CD4-positive, alpha-beta memory T cell (primary cell): ENCODE results near the gene NTN3. TPM values are rescaled to one million over a fixed set of nuclear protein-coding genes. Genes with fewer than 3 reads are reported as not detected.

Experiments
- CTCF ChIA-PET: fragments of 350-600 bp; sonication (Branson Sonifier 250); formaldehyde crosslinking; loops from one replicate; lab custom pipeline; 2021; ENCODE audit warnings: inconsistent platforms; ENCODE audit not compliant: partially characterized antibody; lab: Charles Lee
- POLR2A ChIA-PET: fragments of 350-600 bp; sonication (Branson Sonifier 250); formaldehyde crosslinking; loops from one replicate; lab custom pipeline; 2021; ENCODE audit not compliant: partially characterized antibody; lab: Charles Lee
- DNase-seq, 5 donors: peaks; one replicate each; pipeline versions ENCODE4 v3.0.0 to v3.0.0-alpha.2; 2020 to 2022; ENCODE audit warnings: mixed read lengths in 1 of 5
- H3K27ac ChIP-seq: one replicate; pipeline ENCODE4 v1.7.0; 2013; ENCODE audit warnings: low read depth, low read length
- H3K27me3 ChIP-seq: 2 replicates; pipeline ENCODE4 v1.7.0; 2013; ENCODE audit warnings: mild to moderate bottlenecking, low read length, moderate library complexity; ENCODE audit not compliant: insufficient read depth
- H3K36me3 ChIP-seq: 2 replicates; pipeline ENCODE4 v1.7.0; 2013; ENCODE audit warnings: mild to moderate bottlenecking, low read length, moderate library complexity; ENCODE audit not compliant: insufficient read depth
- H3K4me1 ChIP-seq: 2 replicates; pipeline ENCODE4 v1.7.0; 2013; ENCODE audit warnings: mild to moderate bottlenecking, low read length, moderate library complexity; ENCODE audit not compliant: insufficient read depth
- H3K4me3 ChIP-seq, 2 donors: one replicate each; pipeline ENCODE4 v1.7.0; 2013; ENCODE audit warnings: low read length in 2 of 2, mild to moderate bottlenecking in 1 of 2
- H3K9me3 ChIP-seq, 2 donors: one replicate each; pipeline ENCODE4 v1.7.0; 2013; ENCODE audit warnings: low read length in 2 of 2, control low read depth in 1 of 2; ENCODE audit not compliant: control insufficient read depth in 1 of 2
- H3K27ac Mint-ChIP-seq, 7 donors: one replicate each; pipeline ENCODE4 v1.8.0; 2020 to 2021; ENCODE audit warnings: mixed read lengths in 7 of 7, mild to moderate bottlenecking in 6 of 7, inconsistent platforms in 3 of 7, moderate library complexity in 3 of 7
- H3K27me3 Mint-ChIP-seq, 2 donors: one replicate each; pipeline ENCODE4 v1.8.0; 2020 to 2021; ENCODE audit warnings: mixed read lengths in 2 of 2
- H3K36me3 Mint-ChIP-seq, 2 donors: one replicate each; pipeline ENCODE4 v1.8.0; 2020 to 2021; ENCODE audit warnings: mixed read lengths in 2 of 2, inconsistent platforms in 1 of 2, mild to moderate bottlenecking in 1 of 2
- H3K4me1 Mint-ChIP-seq, 4 donors: one replicate each; pipeline ENCODE4 v1.8.0; 2020 to 2021; ENCODE audit warnings: mixed read lengths in 4 of 4, mild to moderate bottlenecking in 1 of 4
- H3K4me3 Mint-ChIP-seq, 8 donors: one replicate each; pipeline ENCODE4 v1.8.0; 2020 to 2021; ENCODE audit warnings: mixed read lengths in 8 of 8, mild to moderate bottlenecking in 7 of 8, moderate library complexity in 6 of 8, inconsistent platforms in 3 of 8
- H3K9me3 Mint-ChIP-seq, 8 donors: one replicate each; pipeline ENCODE4 v1.8.0; 2020 to 2021; ENCODE audit warnings: mixed read lengths in 8 of 8, mild to moderate bottlenecking in 5 of 8, inconsistent platforms in 3 of 8, moderate library complexity in 1 of 8
- intact Hi-C: fragments of 100-400 bp; cut with micrococcal nuclease; formaldehyde crosslinking; loops from one replicate; pipeline ENCODE4 v1.15.1; 2023
- polyA plus RNA-seq, 2 donors: library from polyadenylated mRNA; unstranded; fragments of 300-500 nt; fragmentation: Illumina TruSeq; gene quantifications; one replicate each; pipeline ENCODE4 v1.2.3, GENCODE V29; 2021
- total RNA-seq, 2 experiments: library from RNA; stranded (reverse); gene quantifications; one replicate each; pipeline ENCODE4 v1.2.3, GENCODE V29; 2021

Gene NTN3
- not detected for total RNA-seq
- not detected for polyA plus RNA-seq

- Mint-ChIP-seq H3K27ac (no peak within 1 kb of the TSS), H3K9me3 (no peaks in the 10 kb centered on the region), H3K4me3 (peak within 1 kb of the TSS in 2 of 8 donors; percentile 13 to 43), H3K27me3 (peaks cover 15 to 18% of the 10 kb centered on the region in 2 donors), H3K36me3 (no peaks in the 10 kb centered on the region), H3K4me1 (peaks cover 3 to 21% (median 7%) of the 10 kb centered on the region in 4 donors)
- Histone ChIP-seq H3K27me3 (peaks cover 29% of the 10 kb centered on the region), H3K4me3 (no peak within 1 kb of the TSS), H3K4me1 (peaks cover 36% of the 10 kb centered on the region), H3K36me3 (no peaks in the 10 kb centered on the region), H3K27ac (no peak within 1 kb of the TSS), H3K9me3 (no peaks in the 10 kb centered on the region)
- ChIA-PET CTCF (no interaction called here), POLR2A (interaction anchor here (0.6 to 0.9 kb wide), 2 partner anchors 12 to 24 kb away, joined by 3 to 4 read pairs; partner anchors contain the start of gene TEDC2)
- DNase-seq, result peak in 1 of 5 donors; percentile 18
- intact Hi-C loops, result no loop called here
These were observed at the start of gene NTN3 for GRCh38 chr16:2471016-2471652. Gene NTN3, plus strand, starts transcription at chr16:2471297. Its CDS starts 405 bp downstream, at chr16:2471702.

- Histone ChIP-seq H3K27ac (no peak overlapping the region), H3K9me3 (no peaks in the 10 kb centered on the region), H3K27me3 (no peaks in the 10 kb centered on the region), H3K4me3 (no peak overlapping the region), H3K4me1 (no peaks in the 10 kb centered on the region), H3K36me3 (no peaks in the 10 kb centered on the region)
- Mint-ChIP-seq H3K36me3 (no peaks in the 10 kb centered on the region), H3K27me3 (no peaks in the 10 kb centered on the region), H3K4me1 (peaks cover 2 to 5% (median 3%) of the 10 kb centered on the region in 4 donors), H3K4me3 (no peak overlapping the region), H3K27ac (no peak overlapping the region), H3K9me3 (no peaks in the 10 kb centered on the region)
- ChIA-PET CTCF (interaction anchor here (1.1 kb wide), 2 partner anchors 9 to 12 kb away, joined by 4 read pairs; no protein-coding TSS in a partner anchor), POLR2A (no interaction called here)
- DNase-seq, result no peak
- intact Hi-C loops, result no loop called here
These were observed 48.8 kb upstream of the NTN3 start for GRCh38 chr16:2422123-2422867.

GRCh38 chr16:2424061-2425007 lies 46.8 kb upstream of the NTN3 start:
- Mint-ChIP-seq H3K4me1 (peaks cover 6 to 14% (median 8%) of the 10 kb centered on the region in 4 donors), H3K36me3 (peaks cover 0 to 3% of the 10 kb centered on the region in 2 donors), H3K9me3 (no peaks in the 10 kb centered on the region), H3K4me3 (no peak overlapping the region), H3K27me3 (no peaks in the 10 kb centered on the region), H3K27ac (no peak overlapping the region)
- DNase-seq, result no peak
- peaks cover 8% of the 10 kb centered on the region for H3K4me1 ChIP-seq
- H3K36me3 ChIP-seq, result no peaks in the 10 kb centered on the region
- intact Hi-C loops, result no loop called here
- CTCF ChIA-PET, result interaction anchor here (0.7 to 1.4 kb wide), 3 partner anchors 14 to 35 kb away, joined by 3 to 4 read pairs (median 4); partner anchors contain the start of gene TEDC2
- no peaks in the 10 kb centered on the region for H3K9me3 ChIP-seq
- H3K4me3 ChIP-seq, result no peak overlapping the region
- no peak overlapping the region for H3K27ac ChIP-seq
- no peaks in the 10 kb centered on the region for H3K27me3 ChIP-seq
- POLR2A ChIA-PET, result no interaction called here

- H3K4me1 Mint-ChIP-seq, result peaks cover 9 to 18% (median 12%) of the 10 kb centered on the region in 4 donors
- H3K4me1 ChIP-seq, result peaks cover 11% of the 10 kb centered on the region
- H3K27ac Mint-ChIP-seq, result no peak overlapping the region
- H3K27me3 ChIP-seq, result no peaks in the 10 kb centered on the region
- H3K9me3 ChIP-seq, result no peaks in the 10 kb centered on the region
- no peak overlapping the region for H3K4me3 ChIP-seq
- ChIA-PET POLR2A (no interaction called here), CTCF (no interaction called here)
- no peaks in the 10 kb centered on the region for H3K9me3 Mint-ChIP-seq
- intact Hi-C loops, result no loop called here
- peaks cover 0 to 4% of the 10 kb centered on the region in 2 donors for H3K36me3 Mint-ChIP-seq
- H3K4me3 Mint-ChIP-seq, result no peak overlapping the region
- H3K27ac ChIP-seq, result no peak overlapping the region
- no peaks in the 10 kb centered on the region for H3K36me3 ChIP-seq
- no peaks in the 10 kb centered on the region for H3K27me3 Mint-ChIP-seq
- DNase-seq, result no peak
These were observed 46.0 kb upstream of the NTN3 start for GRCh38 chr16:2425008-2425518.

- Mint-ChIP-seq H3K4me3 (peak overlapping the region in 2 of 8 donors; percentile 15 to 46), H3K9me3 (no peaks in the 10 kb centered on the region), H3K27me3 (no peaks in the 10 kb centered on the region), H3K27ac (peak overlapping the region in 1 of 7 donors; percentile 9), H3K36me3 (peaks cover 0 to 7% of the 10 kb centered on the region in 2 donors), H3K4me1 (peaks cover 16 to 27% (median 19%) of the 10 kb centered on the region in 4 donors)
- Histone ChIP-seq H3K27me3 (no peaks in the 10 kb centered on the region), H3K4me1 (peaks cover 20% of the 10 kb centered on the region), H3K4me3 (no peak overlapping the region), H3K9me3 (no peaks in the 10 kb centered on the region), H3K27ac (no peak overlapping the region), H3K36me3 (no peaks in the 10 kb centered on the region)
- ChIA-PET CTCF (interaction anchor here (1.4 kb wide), 1 partner anchor 75 kb away, joined by 4 read pairs; no protein-coding TSS in a partner anchor), POLR2A (no interaction called here)
- intact Hi-C loops, result no loop called here
- DNase-seq, result no peak
These were observed 45.2 kb upstream of the NTN3 start for GRCh38 chr16:2425825-2426430.

GRCh38 chr16:2426941-2427361 lies 44.1 kb upstream of the NTN3 start:
- DNase-seq, result no peak
- Histone ChIP-seq H3K27me3 (no peaks in the 10 kb centered on the region), H3K4me3 (no peak overlapping the region), H3K27ac (no peak overlapping the region), H3K4me1 (peaks cover 20% of the 10 kb centered on the region), H3K36me3 (no peaks in the 10 kb centered on the region), H3K9me3 (no peaks in the 10 kb centered on the region)
- H3K36me3 Mint-ChIP-seq, result peaks cover 0 to 7% of the 10 kb centered on the region in 2 donors
- intact Hi-C loops, result no loop called here
- H3K27me3 Mint-ChIP-seq, result no peaks in the 10 kb centered on the region
- ChIA-PET POLR2A (no interaction called here), CTCF (interaction anchor here (1.1 to 1.4 kb wide), 2 partner anchors 74 to 232 kb away, joined by 3 to 4 read pairs; no protein-coding TSS in a partner anchor)
- peak overlapping the region in 3 of 8 donors; percentile 22 to 85 (median 36) for H3K4me3 Mint-ChIP-seq
- H3K4me1 Mint-ChIP-seq, result peaks cover 16 to 29% (median 20%) of the 10 kb centered on the region in 4 donors
- no peaks in the 10 kb centered on the region for H3K9me3 Mint-ChIP-seq
- H3K27ac Mint-ChIP-seq, result peak overlapping the region in 1 of 7 donors; percentile 61
